ENCODE measurements around the gene CPLX1.

The CPLX1 gene

DNA sequence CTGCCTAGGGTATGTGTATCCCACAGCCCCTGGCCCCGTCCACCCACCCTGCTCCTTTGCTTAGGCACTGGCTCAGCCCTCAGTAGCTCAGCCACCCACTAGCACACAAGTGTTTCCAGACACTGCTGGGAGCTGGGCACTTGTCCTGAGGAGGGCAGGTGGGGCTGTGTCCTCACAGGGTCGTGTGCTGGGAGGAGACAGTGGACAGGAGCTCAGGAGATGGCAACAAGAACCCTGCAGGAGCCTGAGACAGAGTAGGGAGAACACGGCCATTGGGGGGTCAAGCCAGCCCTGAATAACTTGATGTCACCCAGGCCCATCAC is 5.5 kb upstream of the CPLX1 start:
- DNase-seq = no peak

DNA sequence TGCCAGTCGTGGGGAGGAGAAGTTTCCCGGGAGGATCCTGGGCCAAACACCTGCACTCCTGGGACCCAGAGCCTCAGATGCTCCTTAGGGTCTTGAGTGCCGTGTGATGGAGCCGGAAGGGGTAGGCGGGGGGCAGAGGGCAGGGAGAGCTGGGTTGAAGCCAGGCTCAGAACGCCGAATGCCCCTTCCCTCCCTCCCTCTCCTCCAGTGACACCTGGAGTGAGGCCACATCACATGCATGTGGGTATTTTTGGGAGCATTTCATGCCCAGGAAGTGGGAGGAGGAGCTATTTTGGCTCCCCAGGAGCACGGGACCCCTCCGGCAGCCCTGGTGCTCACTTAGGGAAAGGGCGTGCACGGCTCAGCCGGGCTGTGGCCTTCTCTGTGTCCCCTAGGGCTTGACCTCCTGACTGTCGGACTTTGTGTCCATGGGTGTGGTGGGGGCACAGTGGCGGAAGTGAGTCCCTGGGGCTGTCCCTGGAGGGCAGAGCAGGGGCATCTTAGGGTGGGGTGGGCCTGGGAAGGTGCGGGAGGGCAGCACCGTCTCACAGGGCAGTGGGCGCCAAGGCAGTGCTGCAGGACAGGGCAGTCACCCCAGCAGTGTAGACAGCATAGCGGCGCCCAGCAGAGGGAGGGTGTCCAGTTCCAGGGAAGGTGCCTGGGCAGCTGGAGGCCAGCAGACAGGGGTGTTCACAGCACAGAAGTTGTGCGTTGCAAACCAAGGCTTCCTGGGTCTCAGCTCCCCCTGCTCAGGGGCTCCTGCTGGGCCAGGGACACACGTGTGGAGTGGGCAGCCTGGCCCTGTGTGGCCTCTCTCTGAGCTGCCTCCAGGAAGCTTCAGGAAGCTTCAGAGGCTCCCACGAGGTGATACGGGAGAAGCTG is 4.9 kb upstream of the CPLX1 start:
- no peak for DNase-seq

DNA sequence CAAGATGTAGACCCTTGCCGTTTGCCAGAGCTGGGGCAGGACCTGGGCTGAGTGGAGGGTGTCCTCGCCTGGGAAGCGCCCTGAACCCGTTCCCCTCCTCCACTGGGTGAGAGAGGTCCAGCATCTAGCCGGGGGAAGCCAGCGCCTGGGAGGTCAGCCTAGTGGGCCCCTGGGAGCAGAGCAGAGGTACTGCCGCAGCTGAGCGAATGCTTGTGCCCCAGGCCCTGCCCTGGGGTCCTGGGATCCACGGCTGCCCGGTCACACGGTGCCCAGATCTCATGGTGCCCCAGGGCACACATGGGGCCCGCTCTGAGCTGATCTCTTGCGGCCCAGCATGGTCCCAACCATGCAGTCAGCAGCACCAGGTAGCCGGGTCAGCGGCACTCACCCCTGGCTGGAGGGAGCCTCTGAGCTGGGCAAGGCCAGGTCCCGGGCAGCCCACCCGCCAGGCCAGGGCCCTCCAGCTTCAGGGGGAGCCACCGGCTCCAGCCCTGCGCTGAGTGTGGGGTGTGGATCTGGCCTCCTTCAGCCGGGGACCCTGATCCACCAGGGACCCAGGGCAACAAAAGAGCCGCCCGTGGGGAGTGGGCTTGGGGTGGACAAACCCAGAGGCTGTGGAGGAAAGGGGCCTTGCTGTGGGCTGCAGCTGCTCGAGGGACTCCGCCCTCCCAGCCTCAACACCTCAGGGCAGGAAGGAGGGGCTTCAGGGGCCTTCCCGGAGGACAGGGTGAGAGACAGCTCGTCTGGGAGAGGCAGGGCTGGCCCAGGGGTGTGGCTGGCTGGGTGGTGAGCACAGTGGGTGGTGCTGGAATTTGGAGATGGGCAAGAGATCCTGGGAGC is 4.1 kb upstream of the CPLX1 start:
- DNase-seq = no peak

DNA sequence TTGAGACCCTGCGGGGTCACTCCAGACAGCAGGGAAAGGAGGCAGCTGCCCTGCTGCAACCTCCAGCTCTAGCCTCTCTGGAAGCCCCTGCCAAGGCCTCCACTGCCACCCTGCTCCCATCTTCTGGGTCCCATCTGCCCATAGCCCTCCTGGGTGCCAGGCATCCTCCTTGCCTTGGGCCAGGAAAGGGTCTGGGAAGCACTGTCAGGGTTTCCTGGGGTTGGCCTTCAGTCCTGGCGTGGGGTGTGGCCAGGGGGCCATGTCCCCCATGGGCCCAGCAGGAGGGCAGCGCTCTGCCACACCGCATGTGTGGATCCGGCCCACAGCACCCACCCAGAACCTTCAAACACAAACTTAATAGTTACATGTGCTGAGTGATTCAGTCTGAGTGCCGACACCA is 3.4 kb upstream of the CPLX1 start:
- DNase-seq = no peak

DNA sequence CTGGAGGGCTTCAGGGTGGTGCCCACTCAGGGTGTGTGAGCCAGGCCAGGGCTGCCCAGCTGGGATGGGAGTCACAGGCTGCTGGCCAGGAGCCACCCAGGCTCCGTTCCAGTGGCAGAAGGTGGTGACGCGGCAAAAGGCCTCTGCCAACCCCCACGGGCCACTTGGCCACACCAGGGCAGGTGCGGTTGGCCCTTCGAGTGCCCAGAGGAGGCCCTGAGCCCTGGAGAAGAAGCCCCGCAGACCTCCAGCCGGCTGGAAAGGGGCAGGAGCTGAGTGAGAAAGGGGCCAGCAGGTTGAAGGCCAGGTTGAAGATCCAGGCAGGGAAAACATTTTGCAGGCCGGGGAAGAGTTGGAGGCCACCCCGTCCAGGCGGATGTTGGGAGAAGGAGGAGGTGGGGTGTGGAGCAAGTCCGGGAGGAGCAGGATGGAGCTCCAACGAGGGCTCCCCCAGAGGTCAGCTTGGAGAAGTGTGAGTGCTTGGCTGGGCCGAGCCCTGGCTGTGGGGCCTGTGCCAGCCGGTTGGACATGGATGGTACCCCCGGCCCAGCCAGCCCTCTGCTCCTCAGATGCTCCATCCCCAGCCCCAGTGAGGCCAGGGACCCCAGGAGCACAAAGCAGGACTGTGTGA is 2.8 kb upstream of the CPLX1 start:
- no peak for DNase-seq

DNA sequence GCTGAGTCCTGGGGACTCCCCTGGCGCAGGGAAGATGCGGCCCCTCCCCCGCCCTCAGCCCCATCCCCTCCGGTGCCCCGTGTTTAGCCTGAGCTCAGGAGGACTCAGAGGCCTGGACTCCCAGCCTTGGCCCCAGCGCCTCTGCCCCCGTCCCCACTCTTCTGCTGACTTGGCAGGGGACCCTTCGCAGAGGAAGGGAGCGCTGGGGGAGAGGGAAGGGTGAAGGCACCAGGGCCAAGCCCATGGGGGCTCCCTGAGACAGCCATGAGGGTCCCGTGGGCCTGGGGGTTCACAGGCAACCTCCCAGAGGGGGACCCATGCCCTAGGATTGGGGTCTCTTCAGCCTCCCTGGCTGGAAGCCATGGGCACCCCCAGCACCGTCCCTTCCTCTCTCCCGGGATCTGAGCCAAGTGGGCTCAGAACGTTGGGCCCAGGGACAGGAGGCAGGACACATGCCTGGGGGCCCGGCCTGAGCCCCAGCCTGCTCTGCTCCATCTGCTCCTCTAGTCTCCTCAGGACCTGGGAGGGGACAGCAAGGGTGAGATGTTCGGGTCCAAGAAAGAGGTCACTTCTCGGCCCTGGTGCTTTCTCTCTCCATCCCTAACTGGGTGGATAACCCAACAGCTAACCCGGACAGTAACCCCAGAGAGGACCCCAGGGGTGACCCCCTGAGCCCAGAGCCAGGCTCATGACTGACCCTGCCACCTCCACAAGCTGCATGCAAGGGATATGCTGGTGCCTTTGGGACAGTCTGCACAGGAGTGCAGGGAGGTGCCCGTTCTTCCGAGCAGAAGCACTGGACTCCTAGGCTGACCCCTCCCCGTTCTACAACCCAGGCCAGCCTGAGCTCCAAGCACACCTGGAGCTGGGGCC is 1.5 kb upstream of the CPLX1 start:
- no peak for DNase-seq

DNA sequence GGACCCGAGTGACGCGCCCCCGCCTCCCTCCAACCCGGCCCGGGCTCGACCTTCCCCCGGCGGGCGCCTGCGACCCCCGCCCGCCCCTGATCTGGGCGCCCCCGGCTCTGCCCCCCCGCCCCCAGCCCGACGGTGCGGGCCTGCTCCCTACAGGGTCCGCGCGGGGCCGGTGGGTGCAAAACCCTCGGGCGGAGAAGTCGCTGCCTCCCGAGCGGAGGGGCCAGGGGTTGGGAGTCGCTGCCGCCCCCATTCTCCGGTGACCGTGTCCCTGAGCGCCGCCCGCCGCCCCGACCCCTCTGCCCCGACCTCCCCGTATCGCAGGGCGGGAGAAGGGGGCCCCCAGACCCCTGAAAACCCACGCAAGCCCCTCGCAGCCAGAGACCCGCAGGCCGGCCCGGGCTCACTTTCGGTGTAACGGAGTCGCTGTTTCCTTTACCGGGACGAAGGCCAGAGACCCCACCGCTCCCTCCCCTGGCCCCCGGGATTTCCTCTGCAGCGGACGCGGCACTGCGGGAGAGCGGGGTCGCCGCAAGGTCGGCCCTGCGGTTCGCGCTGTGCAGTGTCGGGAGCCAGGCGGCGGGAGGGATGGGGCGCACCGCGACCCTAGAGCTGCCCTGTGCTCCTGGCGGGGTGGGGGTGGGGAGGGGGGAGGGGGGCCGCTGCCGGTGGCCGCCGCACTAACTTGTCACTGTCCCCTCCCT is 729 bp upstream of the CPLX1 start:
- DNase-seq = no peak

DNA sequence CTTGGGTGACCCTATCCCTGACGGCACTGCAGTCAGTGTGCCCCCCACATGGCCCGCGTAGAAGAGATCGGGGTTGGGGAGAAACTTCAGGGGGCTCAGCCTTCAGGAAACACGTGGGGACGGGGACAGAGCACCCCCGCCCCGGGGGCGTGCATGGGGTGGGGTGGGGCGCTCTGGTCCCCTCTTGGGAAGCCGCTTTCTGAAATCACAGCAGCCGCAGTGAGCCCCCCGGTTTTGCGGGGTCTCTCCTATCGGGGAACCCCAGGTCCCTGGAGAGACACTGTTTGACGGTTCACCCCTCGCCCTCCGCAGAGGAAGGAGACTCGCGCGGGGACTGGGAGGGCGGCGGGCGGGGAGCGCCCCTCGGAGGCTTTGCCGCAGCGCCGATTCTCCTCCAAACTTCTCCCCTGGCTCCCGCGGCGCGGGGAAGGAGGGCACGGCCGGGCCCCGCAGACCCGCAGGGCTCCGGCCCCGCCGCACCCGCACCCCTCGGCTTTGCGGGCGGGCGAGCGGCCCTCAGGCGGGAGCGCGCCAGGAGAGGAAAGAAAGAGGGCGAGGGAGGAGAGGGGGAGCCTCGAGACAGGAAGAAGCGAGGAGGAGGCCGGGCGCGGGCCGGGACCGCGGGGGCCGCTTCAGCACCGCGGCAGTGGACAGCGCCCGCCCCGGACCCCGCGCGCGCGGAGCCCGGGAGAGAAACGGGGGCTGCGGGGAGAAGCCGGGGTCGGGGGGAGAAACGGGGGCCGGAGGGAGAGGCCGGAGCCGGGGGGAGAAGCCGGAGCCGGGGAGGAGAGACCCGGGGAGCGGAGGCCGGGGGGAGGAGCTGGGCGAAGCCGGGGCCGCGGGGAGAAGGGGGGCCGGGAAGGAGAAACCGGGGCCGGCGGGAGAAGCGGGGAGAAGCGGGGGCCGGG is 612 bp downstream of the CPLX1 start:
- no peak for DNase-seq

DNA sequence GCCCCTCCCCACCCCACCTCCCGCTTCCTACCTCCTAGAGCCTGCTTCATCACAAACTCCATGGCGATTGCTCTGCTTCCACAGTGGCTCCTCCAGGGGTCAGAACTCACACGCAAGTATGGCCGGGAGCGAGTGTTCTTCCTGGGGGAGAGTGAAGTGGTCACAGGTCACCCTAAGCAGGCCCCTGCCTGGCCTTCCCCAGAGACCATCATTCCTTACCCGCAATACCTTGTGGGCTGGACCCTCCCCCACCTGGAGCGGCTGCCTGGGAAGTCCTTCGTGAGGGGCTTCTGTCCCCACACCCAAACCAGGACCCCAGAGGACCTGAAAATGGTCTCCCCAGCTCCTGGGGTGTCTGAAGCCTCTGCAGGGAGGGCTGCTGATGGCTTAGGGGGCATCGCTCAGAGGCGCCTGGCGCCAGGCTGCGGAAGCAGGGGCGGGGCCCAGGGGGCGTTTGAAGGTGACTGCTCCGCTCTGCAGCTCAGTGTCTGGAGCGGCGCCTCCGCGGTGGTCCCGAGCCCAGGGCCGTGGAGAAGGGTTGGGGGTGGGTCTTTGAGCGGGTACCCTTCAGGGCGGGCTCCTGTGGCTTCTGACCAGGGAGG is 1.4 kb downstream of the CPLX1 start:
- no peak for DNase-seq

DNA sequence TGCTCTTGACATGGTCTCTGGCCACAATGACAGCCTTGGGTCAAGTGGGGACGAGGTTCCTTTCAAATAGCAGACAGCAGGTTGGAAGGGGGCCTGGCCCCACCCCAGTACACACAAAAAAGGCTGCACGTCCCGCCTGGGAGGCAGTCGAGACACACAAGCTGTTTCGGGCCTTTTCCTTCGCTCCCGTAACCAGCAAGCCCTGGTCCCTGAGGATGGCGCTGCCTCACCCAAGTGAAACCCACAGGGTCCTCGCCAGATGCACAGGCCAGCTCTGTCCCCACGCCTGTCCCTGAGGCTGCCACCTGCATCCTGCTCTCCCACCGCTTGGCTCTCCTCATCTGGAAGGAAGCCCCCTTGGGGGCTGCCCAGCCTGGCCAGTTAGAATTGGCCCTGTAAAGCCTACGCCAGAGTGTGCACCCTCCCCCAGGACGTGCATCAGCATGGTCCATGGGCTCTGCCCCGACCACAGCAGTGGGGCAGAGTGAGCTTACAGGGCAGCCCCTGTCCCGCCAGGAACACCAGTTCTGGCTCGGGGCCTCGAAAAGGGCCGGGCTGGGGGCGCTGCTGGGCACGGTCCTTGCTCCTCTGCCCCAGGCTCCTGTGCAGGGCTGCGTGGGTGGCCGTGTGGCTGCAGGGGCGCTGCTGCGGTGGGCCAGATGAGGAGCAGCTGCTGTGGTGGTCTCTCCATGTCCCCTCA is 2.0 kb downstream of the CPLX1 start:
- DNase-seq = no peak

DNA sequence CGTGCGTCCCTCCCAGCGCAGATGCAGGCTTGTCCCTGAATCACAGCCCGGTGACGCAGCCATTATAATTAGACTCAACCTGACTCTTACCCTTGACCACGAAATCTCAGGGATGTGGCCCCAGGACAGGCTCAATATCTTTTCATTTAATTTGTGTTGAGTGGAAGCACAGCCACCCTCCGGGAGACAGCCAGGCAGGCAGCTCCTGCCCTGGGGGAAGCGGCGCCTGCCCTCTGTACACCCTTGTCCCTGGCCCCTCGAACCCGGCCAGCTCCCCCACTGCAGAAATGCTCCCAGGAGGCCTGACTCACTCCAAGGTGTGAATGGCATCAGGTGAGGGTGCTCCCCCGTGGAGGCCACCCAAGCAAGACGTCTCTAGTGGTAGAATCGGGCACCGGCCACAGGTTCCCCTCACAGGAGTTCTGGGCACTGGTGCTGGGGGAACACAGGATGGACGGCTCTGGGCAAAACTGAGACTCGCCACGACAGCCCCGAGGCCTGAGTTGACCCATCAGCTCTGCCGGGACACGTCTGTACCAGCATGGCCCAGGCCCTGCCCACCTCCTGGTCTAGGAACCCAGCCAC is 2.7 kb downstream of the CPLX1 start:
- DNase-seq = no peak

DNA sequence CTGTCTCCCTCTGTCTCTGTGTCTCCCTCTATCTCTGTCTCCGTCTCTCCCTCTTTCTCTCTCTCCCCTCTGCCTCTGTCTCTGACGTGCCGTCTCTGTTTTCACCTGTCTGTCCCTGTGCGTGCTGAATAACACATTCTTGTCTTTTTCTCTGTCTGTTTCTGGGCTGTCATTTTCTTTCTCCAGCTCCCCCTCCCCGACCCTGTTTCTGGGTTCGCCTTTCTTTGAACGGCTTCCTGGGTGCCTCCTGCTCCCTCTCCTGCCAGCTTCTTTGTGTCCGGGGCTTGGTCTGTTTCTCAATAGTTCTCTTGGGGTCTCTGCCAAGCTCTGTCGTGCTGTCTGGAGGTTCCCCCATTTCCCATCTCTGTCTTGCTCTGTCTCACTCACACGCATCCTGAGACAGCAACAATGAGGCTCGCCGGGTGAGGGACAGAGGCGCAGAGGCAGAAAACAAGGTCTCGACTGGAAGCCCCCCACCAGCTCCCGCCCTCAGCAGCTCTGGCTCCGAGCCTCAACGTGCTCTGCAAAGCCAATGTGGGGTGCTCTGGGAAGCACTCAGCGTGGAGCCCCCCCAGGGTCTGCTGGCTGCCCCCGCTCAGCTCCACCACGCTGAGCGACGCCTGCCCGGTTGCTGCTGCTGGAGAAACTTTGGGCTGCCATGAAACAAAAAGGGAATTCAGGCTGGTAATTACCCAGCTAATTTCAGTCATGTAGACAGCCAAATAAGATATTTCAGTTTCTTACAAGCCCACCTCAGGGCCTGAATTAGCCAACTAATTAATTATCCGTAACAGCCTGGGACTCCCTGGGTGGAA is 3.4 kb downstream of the CPLX1 start:
- no peak for DNase-seq

DNA sequence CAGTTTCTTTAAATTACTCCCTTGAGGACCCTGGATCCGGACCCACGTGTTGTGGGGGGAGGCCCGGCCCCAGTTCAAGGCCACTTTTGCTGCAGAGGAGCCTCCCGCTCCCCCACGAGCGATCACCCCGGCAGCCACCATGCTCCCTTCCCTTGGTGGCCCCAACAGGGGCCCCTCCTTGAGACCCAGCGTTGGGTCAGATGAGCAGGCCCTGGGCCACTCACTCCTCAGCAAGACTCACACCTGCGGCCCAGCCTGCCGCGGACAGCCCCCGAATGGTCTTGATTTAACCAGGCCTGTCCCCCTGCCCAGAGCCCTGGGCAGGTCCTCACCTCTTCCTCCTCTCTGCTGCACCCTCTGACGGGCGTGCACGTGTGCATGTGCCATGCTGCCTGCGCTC is 4.3 kb downstream of the CPLX1 start:
- no peak for DNase-seq

DNA sequence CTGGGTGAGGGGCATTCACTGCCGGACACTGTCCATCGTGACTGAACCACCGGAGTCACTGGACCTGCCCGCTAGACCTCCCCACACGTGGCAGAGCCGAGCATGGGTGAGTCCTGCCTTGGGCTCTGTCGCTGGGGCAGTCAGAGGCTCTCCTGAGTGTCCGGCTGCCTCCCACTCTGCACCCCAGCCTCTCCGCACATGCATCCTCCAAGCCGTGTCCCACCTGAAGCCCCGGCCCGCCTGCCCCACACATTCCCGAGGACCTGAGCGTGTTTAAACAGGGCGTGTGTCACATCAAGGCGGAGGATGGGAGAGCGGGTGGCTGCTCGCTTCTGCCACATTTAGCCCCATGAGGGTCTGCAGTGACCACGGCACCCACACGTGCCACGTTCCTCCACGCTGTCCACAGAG is 4.7 kb downstream of the CPLX1 start:
- DNase-seq = no peak

DNA sequence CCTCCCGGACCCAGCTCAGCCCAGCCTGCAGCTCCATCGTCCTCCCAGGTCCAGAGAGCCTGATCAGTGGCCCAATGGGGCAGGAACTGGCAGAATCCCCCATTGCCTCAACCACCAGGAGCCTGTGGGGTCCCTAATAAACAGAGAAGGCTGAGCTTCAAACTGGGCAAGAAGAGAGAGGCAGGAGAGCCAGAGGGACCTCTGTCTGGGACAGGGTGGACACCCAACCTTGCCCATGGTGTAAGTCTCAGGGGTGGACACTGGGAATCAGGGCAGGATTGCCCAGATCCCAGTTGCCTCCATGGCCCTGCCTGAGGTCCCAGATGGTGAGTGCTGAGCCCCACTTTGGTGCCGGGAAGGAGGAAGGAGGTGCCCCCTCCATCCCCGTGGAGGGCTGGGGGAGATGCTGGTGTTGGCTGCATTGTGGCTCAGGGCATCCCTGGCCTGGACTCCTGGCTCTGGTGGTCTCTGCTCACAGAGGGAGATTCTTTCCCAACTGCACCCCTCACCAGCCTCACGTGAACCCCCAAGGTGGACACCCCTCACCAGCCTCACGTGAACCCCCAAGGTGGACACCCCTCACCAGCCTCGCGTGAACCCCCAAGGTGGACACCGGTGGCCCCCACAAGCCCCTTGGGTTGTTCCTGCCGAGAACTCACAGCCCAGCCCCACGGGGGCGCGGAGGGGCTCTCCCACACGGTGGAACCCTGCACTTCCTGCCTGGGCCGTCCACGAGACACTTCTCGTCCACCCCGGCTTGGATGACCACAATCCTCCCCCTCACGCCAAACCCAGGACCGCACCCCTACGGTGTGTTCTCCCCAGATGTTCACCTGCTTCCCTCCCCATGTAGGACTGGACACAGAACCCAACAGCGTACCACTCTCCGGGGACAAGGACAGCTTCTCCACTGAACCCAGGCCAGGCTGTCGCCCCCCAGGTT is 5.4 kb downstream of the CPLX1 start:
- no peak for DNase-seq

DNA sequence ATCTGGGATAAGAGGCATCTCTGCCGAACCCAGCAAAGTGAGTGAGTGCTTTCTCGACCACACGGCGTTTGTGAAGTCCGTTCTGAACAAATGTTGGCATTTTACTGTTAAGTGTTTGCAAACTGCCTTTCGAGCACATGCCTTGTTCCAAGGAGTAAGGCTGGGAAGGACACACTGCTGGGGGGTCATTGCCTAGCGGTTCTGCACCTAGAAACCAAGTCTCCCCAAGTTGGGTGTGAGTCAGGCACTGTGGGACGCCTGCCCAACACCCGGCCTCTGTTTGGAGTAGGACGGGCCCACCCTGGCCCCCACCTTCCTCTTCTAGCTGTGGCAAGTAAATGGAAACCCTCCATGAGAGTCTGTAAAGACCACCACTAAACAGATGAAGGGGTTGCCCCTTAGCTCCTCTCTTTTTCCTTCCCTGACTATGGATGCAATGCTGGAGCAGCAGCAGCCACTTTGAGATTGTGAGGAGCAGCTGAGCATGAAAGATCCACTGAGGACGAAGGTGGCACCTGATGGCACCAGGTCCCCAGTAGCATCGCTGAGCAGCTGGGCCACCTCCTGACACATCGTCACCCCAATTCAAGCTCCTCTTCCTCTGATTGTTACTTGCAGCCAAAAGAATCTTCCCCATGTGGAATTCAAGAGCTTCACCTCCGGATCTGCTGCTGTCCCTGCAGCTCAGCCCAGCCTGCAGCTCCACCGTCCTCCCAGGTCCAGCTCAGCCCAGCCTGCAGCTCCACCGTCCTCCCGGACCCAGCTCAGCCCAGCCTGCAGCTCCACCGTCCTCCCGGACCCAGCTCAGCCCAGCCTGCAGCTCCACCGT is 6.3 kb downstream of the CPLX1 start:
- no peak for DNase-seq

All from stimulated activated CD4-positive, alpha-beta T cell treated with anti-CD3 and anti-CD28 coated beads, Interleukin-1b, Interleukin-23, amount 100 ng/mL, for 48 hours (primary cell).